ENCODE measurements around the gene PPP1R11. TPM values are rescaled to one million over a fixed set of nuclear protein-coding genes. Genes with fewer than 3 reads are reported as not detected.

The PPP1R11 gene
- total RNA-seq, 1 donor from 2014 or later, result 45.3 TPM

DNA sequence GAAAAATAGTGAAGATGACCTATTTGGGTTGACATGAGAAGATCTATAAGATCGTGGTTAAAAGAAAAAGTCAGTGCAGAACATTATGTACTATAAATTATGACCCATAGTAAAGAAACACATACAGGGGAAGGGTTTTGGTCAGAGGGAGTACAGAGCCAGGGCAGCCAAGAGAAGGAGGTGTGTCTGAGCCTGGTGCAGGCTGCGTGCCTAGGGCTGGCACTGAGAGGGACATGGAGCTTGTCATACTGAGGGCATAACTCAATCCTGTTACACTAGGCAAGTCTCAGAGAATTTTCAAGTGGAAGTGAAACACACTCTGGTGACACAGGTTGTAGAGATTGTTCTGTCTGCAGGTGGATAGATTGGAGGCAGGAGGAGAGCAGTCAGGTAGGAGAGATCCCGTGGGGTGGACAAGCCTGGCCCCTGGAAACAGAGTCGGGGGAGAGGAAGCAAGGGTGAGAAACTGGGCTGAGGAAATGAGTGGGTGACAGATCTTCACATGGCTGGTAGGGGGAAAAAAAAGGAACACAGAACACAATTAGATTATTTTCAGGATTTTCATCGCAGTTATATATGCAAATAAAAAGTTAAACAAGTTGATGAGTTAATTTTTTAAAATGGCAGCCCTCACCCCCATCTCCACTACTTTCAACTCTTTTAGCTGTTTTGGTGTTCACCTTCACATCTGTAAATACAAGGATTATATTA lies 27.1 kb downstream of the PPP1R11 start:
- DNase-seq, result no peak
- TF ChIP-seq, protein P1, sequence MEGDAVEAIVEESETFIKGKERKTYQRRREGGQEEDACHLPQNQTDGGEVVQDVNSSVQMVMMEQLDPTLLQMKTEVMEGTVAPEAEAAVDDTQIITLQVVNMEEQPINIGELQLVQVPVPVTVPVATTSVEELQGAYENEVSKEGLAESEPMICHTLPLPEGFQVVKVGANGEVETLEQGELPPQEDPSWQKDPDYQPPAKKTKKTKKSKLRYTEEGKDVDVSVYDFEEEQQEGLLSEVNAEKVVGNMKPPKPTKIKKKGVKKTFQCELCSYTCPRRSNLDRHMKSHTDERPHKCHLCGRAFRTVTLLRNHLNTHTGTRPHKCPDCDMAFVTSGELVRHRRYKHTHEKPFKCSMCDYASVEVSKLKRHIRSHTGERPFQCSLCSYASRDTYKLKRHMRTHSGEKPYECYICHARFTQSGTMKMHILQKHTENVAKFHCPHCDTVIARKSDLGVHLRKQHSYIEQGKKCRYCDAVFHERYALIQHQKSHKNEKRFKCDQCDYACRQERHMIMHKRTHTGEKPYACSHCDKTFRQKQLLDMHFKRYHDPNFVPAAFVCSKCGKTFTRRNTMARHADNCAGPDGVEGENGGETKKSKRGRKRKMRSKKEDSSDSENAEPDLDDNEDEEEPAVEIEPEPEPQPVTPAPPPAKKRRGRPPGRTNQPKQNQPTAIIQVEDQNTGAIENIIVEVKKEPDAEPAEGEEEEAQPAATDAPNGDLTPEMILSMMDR (IDR thresholded peaks at IDR 0.05; ENCODE audit: borderline replicate concordance), result no peak
- Histone ChIP-seq H3K9me3 (replicated peaks) (no peaks in the 10 kb centered on the region), H3K4me3 (no peak overlapping the region), H3K27me3 (ENCODE audit: low read depth) (peaks cover 96% of the 10 kb centered on the region), H3K27ac (replicated peaks) (no peak overlapping the region), H3K36me3 (no peaks in the 10 kb centered on the region), H3K4me1 (peaks cover 12% of the 10 kb centered on the region)
- intact Hi-C loops (cut with micrococcal nuclease), result no loop called here

DNA sequence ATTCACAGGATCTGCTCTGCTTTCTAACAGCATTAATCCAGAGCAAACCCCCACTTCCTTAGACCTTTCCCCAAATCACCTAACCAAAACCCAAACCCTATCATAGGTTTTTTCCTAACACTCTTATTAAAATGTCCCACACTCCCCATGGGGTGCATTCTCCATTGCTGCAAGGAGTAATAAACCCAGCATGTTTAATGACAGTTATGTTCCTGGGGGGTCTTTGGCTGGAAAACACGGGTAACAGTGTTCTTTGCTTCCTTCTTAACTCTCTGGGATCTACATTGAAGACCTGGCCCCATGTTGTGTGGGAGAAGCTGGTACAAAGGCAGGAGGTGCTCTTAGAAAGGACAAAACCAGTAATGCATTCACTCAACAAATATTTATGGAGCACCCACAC lies 29.8 kb downstream of the PPP1R11 start:
- H3K4me1 ChIP-seq, result peaks cover 29% of the 10 kb centered on the region
- intact Hi-C loops (cut with micrococcal nuclease), result no loop called here
- H3K27ac ChIP-seq (replicated peaks), result no peak overlapping the region
- H3K4me3 ChIP-seq, result no peak overlapping the region
- H3K9me3 ChIP-seq (replicated peaks), result no peaks in the 10 kb centered on the region
- H3K36me3 ChIP-seq, result no peaks in the 10 kb centered on the region
- H3K27me3 ChIP-seq (ENCODE audit: low read depth), result peaks cover 91% of the 10 kb centered on the region
- no peak for DNase-seq
- TF ChIP-seq, protein P1 (IDR thresholded peaks at IDR 0.05; ENCODE audit: borderline replicate concordance), result no peak

DNA sequence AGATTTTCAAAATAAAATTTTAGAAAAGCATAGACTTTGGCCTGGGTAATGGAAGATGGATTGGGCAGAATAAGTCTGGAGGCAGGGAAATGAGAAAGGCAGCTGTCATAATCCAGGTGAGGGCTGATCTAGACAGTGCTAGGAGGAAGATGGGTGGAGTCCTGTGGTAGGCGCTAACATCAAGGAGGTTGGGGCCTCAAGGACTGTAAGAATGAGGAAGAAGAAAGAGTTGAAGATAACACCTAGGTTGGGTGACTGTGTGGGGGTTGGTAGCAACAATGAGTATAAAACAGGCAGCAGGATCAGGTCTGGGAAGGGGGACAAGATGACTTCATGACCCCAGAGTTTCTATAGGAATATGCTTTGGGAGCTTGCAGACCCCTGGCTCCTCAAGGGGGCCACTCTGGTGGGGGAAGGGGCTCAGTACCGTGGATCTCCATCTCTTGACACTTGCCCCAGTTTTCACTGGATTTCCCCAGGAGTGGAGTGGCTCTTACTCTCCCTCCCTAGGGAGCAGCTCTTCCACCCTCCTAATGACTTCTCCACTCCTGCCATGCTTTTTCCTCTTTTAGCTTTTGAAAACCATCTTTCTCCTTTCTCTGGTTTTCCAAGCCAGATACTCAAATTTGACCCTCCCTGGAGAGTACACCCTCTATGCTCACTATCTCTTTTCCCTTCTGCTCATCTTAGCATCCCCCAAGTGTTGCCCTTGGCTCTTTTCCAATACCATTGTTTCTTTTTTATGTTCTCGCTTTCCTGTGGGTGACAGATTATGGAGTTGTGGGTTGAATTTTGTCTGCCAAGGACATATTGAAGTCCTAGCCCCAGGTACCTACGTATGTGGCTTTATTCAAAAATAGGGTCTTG lies 31.1 kb downstream of the PPP1R11 start:
- DNase-seq, result no peak
- no peaks in the 10 kb centered on the region for H3K9me3 ChIP-seq (replicated peaks)
- no peak overlapping the region for H3K4me3 ChIP-seq
- intact Hi-C loops (cut with micrococcal nuclease), result no loop called here
- peaks cover 78% of the 10 kb centered on the region for H3K27me3 ChIP-seq (ENCODE audit: low read depth)
- TF ChIP-seq, protein P1 (IDR thresholded peaks at IDR 0.05; ENCODE audit: borderline replicate concordance), result no peak
- H3K4me1 ChIP-seq, result peaks cover 36% of the 10 kb centered on the region
- no peaks in the 10 kb centered on the region for H3K36me3 ChIP-seq
- H3K27ac ChIP-seq (replicated peaks), result no peak overlapping the region

DNA sequence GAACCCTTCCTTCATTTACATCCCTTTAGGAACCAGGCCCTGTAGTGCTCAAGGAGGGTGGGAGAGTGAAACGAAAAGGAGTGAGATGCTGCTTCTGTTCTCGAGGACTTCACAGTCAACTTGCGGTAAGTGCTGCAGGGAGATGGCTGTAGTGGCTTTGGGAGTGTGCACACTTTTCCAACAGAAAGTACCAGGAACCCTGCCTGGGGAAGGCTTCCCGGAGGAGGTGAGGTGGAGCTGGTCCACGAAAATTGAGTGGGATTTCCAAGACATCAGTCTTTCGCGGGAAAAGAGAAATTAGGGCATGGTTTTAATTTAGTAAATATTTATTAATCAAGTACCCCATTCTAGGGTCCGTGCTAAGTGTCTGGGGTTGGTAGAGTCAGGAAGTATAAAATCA lies 33.2 kb downstream of the PPP1R11 start:
- H3K27me3 ChIP-seq (ENCODE audit: low read depth), result peaks cover 69% of the 10 kb centered on the region
- H3K27ac ChIP-seq (replicated peaks), result peak overlapping the region; percentile 76
- intact Hi-C loops (cut with micrococcal nuclease), result no loop called here
- no peaks in the 10 kb centered on the region for H3K36me3 ChIP-seq
- H3K9me3 ChIP-seq (replicated peaks), result no peaks in the 10 kb centered on the region
- TF ChIP-seq, protein P1 (IDR thresholded peaks at IDR 0.05; ENCODE audit: borderline replicate concordance), result no peak
- DNase-seq, result no peak
- peaks cover 40% of the 10 kb centered on the region for H3K4me1 ChIP-seq
- H3K4me3 ChIP-seq, result peak overlapping the region; percentile 65

DNA sequence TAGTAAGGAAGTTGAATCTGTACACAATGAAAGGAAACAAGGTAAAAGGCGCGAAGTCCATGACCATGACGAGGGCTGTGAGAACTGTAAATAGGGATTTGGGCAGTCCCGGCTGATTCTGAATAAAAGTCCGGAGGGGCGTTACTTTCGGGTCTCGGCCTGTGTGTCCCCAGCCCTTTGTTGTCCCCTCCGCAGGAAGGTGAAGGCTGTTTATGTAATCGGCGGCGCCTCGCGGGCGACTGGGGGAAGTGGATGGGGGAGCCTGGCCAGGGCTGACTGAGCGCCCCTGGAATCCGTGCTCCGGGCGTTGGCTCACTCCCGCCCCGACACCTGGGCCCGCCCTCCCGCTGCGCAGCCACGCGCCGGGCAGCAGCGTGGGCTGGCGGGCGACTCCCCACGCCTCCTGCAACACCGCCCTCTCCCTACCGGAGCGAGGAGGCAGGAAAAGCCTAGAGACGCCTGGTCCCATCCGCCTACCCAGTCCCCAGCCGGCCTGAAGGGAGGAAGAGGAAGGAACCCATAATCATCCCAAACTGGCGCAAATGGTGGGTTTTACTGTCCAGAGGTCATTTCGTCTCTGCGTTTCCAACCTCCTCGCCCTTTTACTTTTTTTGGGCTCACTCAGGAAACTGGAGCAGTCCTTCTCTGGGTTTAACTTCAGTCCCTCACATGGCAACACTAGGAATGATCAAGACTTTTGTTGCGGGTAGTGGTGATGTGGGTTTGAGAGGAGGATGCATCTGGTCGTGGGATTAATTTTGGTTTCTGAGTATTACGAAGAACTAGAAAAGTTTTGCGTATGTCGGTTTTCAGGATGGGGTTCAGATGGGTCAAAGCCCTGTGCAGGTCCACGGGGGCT lies 33.8 kb downstream of the PPP1R11 start:
- intact Hi-C loops (cut with micrococcal nuclease), result no loop called here
- H3K27me3 ChIP-seq (ENCODE audit: low read depth), result peaks cover 69% of the 10 kb centered on the region
- peak; percentile 19 for DNase-seq
- no peaks in the 10 kb centered on the region for H3K9me3 ChIP-seq (replicated peaks)
- TF ChIP-seq, protein P1 (IDR thresholded peaks at IDR 0.05; ENCODE audit: borderline replicate concordance), result no peak
- peaks cover 36% of the 10 kb centered on the region for H3K4me1 ChIP-seq
- peak overlapping the region; percentile 76 for H3K27ac ChIP-seq (replicated peaks)
- peak overlapping the region; percentile 65 for H3K4me3 ChIP-seq
- no peaks in the 10 kb centered on the region for H3K36me3 ChIP-seq

Data from left ventricle myocardium inferior (tissue), 1 donor.